ENCODE measurements around the gene TIGD3. TPM values are rescaled to one million over a fixed set of nuclear protein-coding genes. Genes with fewer than 3 reads are reported as not detected.

Gene TIGD3
- total and polyA plus RNA-seq, 2 of the 13 experiments (the other 11 are each of a cell fraction or from before 2014, with no cell fraction given): 0.49 to 4.9 TPM

DNA sequence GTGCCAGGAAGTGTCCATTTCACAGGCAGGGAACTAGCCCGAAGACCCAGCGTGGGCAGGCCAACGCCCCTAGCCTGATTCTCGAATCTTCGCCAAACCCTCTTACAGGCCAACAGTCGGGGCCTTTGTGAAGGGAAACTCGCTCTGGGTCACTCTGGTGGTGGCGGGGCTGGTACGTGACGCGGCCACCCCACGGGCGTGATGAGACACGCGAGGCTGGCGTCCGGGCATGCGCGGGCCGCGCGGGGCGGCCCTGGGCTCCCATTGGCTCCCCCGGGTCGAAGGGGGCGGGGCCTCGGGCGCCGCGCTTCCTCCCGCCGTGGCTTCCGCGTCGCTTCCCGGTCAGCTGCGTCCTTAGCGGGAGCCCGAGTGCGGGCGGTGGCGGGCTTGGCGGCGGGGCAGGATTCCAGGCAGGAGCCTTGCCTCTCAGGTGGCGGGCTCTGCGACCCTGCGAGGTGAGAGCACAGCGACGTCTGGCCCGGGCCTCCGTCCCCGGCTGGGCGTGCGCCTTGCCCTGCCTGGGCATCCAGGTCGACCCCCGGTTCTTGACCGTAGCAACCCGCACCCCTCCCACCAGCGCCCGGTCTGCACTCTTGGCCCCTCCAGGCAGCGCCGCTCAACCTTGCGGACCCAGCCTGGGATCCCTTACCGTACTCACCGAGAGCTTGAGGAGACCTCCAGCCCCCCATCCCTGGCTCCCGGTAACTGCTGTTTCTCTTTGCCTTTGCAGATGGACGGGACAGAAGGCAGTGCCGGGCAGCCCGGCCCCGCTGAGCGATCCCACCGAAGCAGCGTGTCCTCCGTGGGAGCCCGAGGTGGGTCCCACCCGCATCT, 32.0 kb downstream of the TIGD3 start, which contains the start of gene FRMD8 (continued):
- no peak for TF ChIP-seq HOXA9 (CRISPR knock-in tag; IDR thresholded peaks at IDR 0.05; ENCODE audit: borderline replicate concordance)
- no peak for TF ChIP-seq HNF4A (CRISPR knock-in tag; IDR thresholded peaks at IDR 0.05)
- no peak for TF ChIP-seq KDM3A (CRISPR knock-in tag; IDR thresholded peaks at IDR 0.05; ENCODE audit: low read depth)
- no peak for TF ChIP-seq ZNF24 (IDR thresholded peaks at IDR 0.05)
- TF ChIP-seq ZBTB8A (CRISPR knock-in tag; IDR thresholded peaks at IDR 0.05; ENCODE audit: borderline replicate concordance, low read depth): no peak
- TF ChIP-seq POLR2AphosphoS2 (IDR thresholded peaks at IDR 0.05; ENCODE audit: low read depth, low read length): no peak
- TF ChIP-seq ELF4 (CRISPR knock-in tag; IDR thresholded peaks at IDR 0.05; ENCODE audit: borderline replicate concordance): no peak; the same call in 1 of the 2 replicates
- no peak for TF ChIP-seq MTA3 (CRISPR knock-in tag; IDR thresholded peaks at IDR 0.05)
- TF ChIP-seq, protein P1, sequence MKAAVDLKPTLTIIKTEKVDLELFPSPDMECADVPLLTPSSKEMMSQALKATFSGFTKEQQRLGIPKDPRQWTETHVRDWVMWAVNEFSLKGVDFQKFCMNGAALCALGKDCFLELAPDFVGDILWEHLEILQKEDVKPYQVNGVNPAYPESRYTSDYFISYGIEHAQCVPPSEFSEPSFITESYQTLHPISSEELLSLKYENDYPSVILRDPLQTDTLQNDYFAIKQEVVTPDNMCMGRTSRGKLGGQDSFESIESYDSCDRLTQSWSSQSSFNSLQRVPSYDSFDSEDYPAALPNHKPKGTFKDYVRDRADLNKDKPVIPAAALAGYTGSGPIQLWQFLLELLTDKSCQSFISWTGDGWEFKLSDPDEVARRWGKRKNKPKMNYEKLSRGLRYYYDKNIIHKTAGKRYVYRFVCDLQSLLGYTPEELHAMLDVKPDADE (CRISPR knock-in tag; IDR thresholded peaks at IDR 0.05): 0 out of 2 replicates have a peak, but pooled peaks have one; percentile 3
- 0 out of 2 replicates have a peak, but pooled peaks have one; percentile 28 for TF ChIP-seq REL (CRISPR knock-in tag; conservative IDR thresholded peaks at IDR 0.05)
- TF ChIP-seq TBX2 (CRISPR knock-in tag; IDR thresholded peaks at IDR 0.05; ENCODE audit: borderline replicate concordance): peak; percentile 70; the same call in 1 of the 2 replicates
- TF ChIP-seq, protein P2, sequence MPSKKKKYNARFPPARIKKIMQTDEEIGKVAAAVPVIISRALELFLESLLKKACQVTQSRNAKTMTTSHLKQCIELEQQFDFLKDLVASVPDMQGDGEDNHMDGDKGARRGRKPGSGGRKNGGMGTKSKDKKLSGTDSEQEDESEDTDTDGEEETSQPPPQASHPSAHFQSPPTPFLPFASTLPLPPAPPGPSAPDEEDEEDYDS (CRISPR knock-in tag; IDR thresholded peaks at IDR 0.05): no peak
- no peak for TF ChIP-seq SNAI1 (CRISPR knock-in tag; IDR thresholded peaks at IDR 0.05; ENCODE audit: borderline replicate concordance)
- no peak for TF ChIP-seq NFE2 (CRISPR knock-in tag; IDR thresholded peaks at IDR 0.05)
- TF ChIP-seq NFIC (IDR thresholded peaks at IDR 0.05; ENCODE audit: low read length): no peak
- TF ChIP-seq DNMT3B (CRISPR knock-in tag; conservative IDR thresholded peaks at IDR 0.05): no peak
- no peak for TF ChIP-seq RELA (CRISPR knock-in tag; IDR thresholded peaks at IDR 0.05)
- TF ChIP-seq RARA (CRISPR knock-in tag; IDR thresholded peaks at IDR 0.05): no peak
- TF ChIP-seq, protein P3, sequence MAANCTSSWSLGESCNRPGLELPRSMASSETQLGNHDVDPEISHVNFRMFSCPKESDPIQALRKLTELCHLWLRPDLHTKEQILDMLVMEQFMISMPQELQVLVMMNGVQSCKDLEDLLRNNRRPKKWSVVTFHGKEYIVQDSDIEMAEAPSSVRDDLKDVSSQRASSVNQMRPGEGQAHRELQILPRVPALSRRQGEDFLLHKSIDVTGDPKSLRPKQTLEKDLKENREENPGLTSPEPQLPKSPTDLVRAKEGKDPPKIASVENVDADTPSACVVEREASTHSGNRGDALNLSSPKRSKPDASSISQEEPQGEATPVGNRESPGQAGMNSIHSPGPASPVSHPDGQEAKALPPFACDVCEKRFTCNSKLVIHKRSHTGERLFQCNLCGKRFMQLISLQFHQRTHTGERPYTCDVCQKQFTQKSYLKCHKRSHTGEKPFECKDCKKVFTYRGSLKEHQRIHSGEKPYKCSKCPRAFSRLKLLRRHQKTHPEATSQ (CRISPR knock-in tag; IDR thresholded peaks at IDR 0.05; ENCODE audit: borderline replicate concordance): no peak
- TF ChIP-seq, protein P4, sequence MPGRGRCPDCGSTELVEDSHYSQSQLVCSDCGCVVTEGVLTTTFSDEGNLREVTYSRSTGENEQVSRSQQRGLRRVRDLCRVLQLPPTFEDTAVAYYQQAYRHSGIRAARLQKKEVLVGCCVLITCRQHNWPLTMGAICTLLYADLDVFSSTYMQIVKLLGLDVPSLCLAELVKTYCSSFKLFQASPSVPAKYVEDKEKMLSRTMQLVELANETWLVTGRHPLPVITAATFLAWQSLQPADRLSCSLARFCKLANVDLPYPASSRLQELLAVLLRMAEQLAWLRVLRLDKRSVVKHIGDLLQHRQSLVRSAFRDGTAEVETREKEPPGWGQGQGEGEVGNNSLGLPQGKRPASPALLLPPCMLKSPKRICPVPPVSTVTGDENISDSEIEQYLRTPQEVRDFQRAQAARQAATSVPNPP (CRISPR knock-in tag; IDR thresholded peaks at IDR 0.05): peak; percentile 32; the same call in 1 of the 2 replicates
- TF ChIP-seq, protein P5, sequence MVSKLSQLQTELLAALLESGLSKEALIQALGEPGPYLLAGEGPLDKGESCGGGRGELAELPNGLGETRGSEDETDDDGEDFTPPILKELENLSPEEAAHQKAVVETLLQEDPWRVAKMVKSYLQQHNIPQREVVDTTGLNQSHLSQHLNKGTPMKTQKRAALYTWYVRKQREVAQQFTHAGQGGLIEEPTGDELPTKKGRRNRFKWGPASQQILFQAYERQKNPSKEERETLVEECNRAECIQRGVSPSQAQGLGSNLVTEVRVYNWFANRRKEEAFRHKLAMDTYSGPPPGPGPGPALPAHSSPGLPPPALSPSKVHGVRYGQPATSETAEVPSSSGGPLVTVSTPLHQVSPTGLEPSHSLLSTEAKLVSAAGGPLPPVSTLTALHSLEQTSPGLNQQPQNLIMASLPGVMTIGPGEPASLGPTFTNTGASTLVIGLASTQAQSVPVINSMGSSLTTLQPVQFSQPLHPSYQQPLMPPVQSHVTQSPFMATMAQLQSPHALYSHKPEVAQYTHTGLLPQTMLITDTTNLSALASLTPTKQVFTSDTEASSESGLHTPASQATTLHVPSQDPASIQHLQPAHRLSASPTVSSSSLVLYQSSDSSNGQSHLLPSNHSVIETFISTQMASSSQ (IDR thresholded peaks at IDR 0.05; ENCODE audit: low read depth): no peak
- TF ChIP-seq, protein P5 (CRISPR knock-in tag; IDR thresholded peaks at IDR 0.05; ENCODE audit: borderline replicate concordance): peak; percentile 57; the same call in 1 of the 2 replicates
